Left ventricle myocardium inferior (tissue), 1 donor: ENCODE data around the gene RNF34. TPM values are rescaled to one million over a fixed set of nuclear protein-coding genes. Genes with fewer than 3 reads are reported as not detected.

ENCODE experiments used
- DNase-seq: peaks from one replicate; pipeline ENCODE4 v3.0.0-alpha.2; 2020
- H3K27ac ChIP-seq: fragments of 200-600 bp; replicated peaks from 2 replicates; pipeline ENCODE4 v1.8.0; 2021
- H3K27me3 ChIP-seq: fragments of 200-600 bp; 2 replicates; pipeline ENCODE4 v1.8.0; 2021; ENCODE audit warnings: low read depth
- H3K36me3 ChIP-seq: fragments of 200-600 bp; 2 replicates; pipeline ENCODE4 v1.8.0; 2021
- H3K4me1 ChIP-seq: fragments of 200-600 bp; 2 replicates; pipeline ENCODE4 v1.8.0; 2021
- H3K4me3 ChIP-seq: fragments of 200-600 bp; 2 replicates; pipeline ENCODE4 v1.8.0; 2021; ENCODE audit warnings: mild to moderate bottlenecking, moderate library complexity
- H3K9me3 ChIP-seq: fragments of 200-600 bp; replicated peaks from 2 replicates; pipeline ENCODE4 v1.8.0; 2021
- intact Hi-C: fragments of 100-400 bp; cut with micrococcal nuclease; formaldehyde crosslinking; loops from one replicate; pipeline ENCODE4 v1.11.0; 2022
- microRNA-seq: library from miRNA; unstranded; fragments of <30 nt; microRNA quantifications from one replicate; pipeline ENCODE4 v1.2.0, GENCODE V29; 2020
- total RNA-seq: library from RNA; stranded (reverse); fragmentation: NEBNext Ultra II Directional; extraction: Animal tissue kit (Norgen Biotek cat#: 25700); gene quantifications from one replicate; pipeline ENCODE4 v1.2.1, GENCODE V29; 2021
- TF ChIP-seq, protein P1 (sequence below): fragments of 200-600 bp; IDR thresholded peaks from 2 replicates; pipeline ENCODE4 v1.8.0; 2021; ENCODE audit warnings: antibody characterized with exemption, mild to moderate bottlenecking, borderline replicate concordance
- donor health status: DM: no; HTN: yes; CAD: no; lungs with severe emphysema.

The RNF34 gene
- total RNA-seq, 1 donor from 2014 or later: 22.4 TPM

DNA sequence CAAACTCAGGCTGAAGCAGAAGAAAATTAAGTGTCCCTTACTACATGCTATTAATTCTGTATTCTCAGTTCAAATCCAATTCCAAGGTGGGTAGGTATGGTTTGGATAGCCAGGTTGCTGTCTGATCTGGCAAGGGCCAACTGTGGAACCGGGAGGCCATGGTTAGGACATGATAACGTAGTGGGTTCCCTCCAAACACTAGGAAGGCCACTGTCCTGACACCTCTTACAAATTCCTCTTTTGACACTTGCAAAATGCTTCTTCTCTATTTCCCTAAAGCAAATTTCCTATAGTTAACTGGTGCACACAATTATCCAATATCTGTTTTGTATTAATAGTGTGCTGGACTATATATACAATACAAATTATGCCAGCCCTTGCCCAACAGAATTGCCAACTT is 70.8 kb downstream of the RNF34 start:
- H3K4me1 ChIP-seq: peaks cover 17% of the 10 kb centered on the region
- no peak overlapping the region for H3K27ac ChIP-seq
- H3K27me3 ChIP-seq: no peaks in the 10 kb centered on the region
- no peaks in the 10 kb centered on the region for H3K36me3 ChIP-seq
- no peak overlapping the region for H3K4me3 ChIP-seq
- H3K9me3 ChIP-seq: no peaks in the 10 kb centered on the region
- intact Hi-C loops: no loop called here
- TF ChIP-seq, protein P1, sequence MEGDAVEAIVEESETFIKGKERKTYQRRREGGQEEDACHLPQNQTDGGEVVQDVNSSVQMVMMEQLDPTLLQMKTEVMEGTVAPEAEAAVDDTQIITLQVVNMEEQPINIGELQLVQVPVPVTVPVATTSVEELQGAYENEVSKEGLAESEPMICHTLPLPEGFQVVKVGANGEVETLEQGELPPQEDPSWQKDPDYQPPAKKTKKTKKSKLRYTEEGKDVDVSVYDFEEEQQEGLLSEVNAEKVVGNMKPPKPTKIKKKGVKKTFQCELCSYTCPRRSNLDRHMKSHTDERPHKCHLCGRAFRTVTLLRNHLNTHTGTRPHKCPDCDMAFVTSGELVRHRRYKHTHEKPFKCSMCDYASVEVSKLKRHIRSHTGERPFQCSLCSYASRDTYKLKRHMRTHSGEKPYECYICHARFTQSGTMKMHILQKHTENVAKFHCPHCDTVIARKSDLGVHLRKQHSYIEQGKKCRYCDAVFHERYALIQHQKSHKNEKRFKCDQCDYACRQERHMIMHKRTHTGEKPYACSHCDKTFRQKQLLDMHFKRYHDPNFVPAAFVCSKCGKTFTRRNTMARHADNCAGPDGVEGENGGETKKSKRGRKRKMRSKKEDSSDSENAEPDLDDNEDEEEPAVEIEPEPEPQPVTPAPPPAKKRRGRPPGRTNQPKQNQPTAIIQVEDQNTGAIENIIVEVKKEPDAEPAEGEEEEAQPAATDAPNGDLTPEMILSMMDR: no peak
- DNase-seq: no peak

DNA sequence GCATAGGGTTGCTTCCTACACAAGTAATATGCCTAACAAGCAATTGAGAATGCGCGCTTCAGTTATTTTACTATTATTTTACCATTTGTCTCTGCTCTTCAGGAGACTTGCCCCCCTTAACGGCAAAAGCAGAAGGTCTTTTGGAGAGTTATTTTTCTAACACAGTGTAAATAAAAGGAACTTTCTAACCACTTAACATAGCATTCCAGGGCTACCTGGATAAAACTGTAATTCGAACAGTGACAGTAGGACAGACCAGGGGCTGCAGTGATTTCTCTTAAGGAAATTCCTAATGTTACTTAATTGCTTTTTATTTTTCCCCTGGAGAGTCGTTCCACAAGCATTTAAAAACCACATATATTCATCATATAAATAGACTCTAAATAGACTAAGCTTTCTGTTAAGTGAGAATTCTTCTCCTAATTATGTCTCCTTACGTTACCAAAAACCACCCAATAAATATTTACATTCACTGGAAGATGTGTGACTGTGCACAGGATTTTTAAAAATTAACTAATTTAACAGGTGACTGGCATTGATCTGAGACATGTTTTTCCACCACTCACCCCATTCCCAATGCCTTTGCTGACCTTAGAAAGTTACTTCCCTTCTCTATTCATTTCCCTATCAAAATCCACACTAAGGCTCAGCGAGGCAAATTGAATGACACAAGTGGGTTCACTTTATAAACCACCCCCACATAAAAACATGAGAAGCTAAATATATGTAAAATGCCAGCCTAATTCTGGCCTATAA is 72.4 kb downstream of the RNF34 start:
- Histone ChIP-seq H3K4me3 (no peak overlapping the region), H3K36me3 (no peaks in the 10 kb centered on the region), H3K27ac (no peak overlapping the region), H3K27me3 (no peaks in the 10 kb centered on the region), H3K9me3 (no peaks in the 10 kb centered on the region), H3K4me1 (peaks cover 10% of the 10 kb centered on the region)
- intact Hi-C loops: no loop called here
- DNase-seq: no peak
- TF ChIP-seq, protein P1: no peak

Small RNAs within 50 kb of the gene (microRNA-seq; reads per million reads assigned to microRNA genes)
- gene MIR7107: not detected

Other genes starting within 250 kb of the RNF34 start
- 4.7 TPM for gene P2RX4, start 190.0 kb upstream of the RNF34 start, total RNA-seq
- 13.3 TPM for gene CAMKK2, start 103.4 kb upstream of the RNF34 start, total RNA-seq
- gene ANAPC5, start 47.7 kb upstream of the RNF34 start, total RNA-seq: 65.1 TPM
- 13.0 TPM for gene KDM2B, start 180.9 kb downstream of the RNF34 start, total RNA-seq
- gene ORAI1, start 226.4 kb downstream of the RNF34 start, total RNA-seq: 11.4 TPM